SH-SY5Y (cell line): ENCODE measurements around the gene PDHA2.

Source experiments
- GATA2 ChIP-seq: IDR thresholded peaks from 2 replicates; pipeline ENCODE4 v1.6.1; 2011; ENCODE audit warnings: mild to moderate bottlenecking, low read depth, low read length
- GATA3 ChIP-seq: IDR thresholded peaks from 2 replicates; pipeline ENCODE4 v1.6.1; 2011; ENCODE audit warnings: low read depth, mild to moderate bottlenecking, low read length, moderate library complexity

Gene PDHA2

GRCh38 chr4:95839891-95840290, at the start of gene PDHA2:
TSS of gene PDHA2 (plus strand) at chr4:95840093. CDS start at chr4:95840151, 58 bp downstream.
- TF ChIP-seq GATA3, result no peak
- no peak for TF ChIP-seq GATA2

DNA sequence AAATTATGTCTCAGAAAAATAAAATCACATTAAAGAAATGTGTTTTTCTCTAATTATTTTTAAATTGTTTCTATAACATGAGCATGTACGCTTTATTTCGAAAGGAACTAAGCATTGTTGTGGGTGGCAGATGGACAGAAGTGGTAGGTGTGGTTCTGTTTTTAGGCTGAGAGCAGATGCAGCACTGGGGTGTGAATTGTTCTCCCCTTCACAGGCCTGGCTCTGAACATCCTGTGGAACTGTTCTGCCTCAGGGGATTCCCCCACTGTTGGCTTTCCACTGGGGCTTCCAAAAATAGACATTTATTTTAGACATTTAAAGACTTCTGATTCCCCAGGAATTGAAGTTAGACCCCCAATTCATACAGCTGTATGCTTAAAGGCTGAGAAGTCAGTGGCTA, 41.9 kb upstream of the PDHA2 start:
- TF ChIP-seq GATA2, result no peak
- no peak for TF ChIP-seq GATA3

DNA sequence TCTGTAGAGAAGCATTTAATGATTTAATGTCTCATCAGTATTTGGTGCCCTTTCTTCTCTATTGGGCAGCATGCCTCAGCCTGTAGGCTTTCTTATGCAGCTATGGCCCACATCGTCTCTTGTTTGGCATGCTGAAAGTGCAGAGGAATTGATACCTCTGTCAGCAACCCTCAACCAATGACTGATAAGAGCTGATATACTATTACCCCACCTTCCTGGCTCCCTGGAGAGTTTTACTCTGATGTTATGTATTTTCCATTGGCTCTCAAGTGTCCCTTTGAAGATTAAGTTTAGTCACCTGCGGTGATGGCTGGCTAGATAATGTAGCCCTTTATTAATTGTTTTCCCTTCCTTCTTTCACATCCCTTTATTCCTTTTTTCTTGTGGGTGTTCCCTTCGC, 41.2 kb upstream of the PDHA2 start:
- TF ChIP-seq GATA2 (no peak), GATA3 (no peak)

DNA sequence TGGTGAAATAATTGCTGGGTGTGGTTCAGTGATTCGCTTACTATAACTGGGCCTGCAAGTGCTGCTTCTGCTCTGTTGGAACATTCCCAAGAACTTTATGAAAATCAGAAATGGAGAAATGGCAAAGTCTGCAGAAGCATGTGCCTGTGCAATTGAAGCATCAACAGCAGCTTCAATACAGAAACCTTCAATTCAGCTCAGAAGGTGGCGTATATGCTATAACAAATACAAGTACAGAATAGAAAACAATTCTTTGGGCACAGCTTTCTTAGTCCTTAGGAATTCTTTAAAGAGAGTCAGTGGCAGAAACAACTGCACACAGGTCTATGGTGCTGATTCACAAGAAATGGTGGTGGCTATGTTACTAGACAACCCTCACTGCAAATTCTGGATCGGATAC, 18.0 kb upstream of the PDHA2 start:
- no peak for TF ChIP-seq GATA2
- TF ChIP-seq GATA3, result no peak

- TF ChIP-seq GATA3 (no peak), GATA2 (no peak)
These were observed 14.3 kb upstream of the PDHA2 start for GRCh38 chr4:95825546-95825945.

GRCh38 chr4:95830651-95831050, 9.2 kb upstream of the PDHA2 start:
- TF ChIP-seq GATA3 (no peak), GATA2 (no peak)

GRCh38 chr4:95831166-95831565, 8.7 kb upstream of the PDHA2 start:
- no peak for TF ChIP-seq GATA2
- no peak for TF ChIP-seq GATA3

DNA sequence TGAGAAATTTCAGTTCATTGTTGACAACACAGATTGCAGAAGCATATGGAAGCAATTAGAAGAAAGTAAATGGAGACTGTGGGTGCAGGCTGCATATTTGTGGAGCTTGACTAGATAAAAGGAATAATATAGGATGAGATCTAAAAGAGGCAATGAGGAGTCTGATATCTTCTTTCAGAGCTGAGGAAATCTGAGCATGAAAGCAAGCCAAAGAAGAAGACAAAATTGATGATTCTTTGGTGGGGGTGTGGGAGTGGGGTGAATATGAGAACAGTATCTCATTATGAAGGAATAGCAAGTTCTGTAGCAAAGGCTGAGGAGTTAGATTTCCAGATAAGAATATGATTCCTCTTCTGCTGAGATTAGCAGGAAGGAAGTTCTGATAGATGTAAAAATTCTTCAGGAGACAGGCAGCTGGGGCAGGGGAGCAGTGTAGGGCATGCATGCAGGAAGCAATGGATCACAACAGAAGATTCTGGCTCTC, 6.1 kb upstream of the PDHA2 start:
- TF ChIP-seq GATA3, result peak; percentile 62
- peak; percentile 49; the same call in 1 of the 2 replicates for TF ChIP-seq GATA2

- no peak for TF ChIP-seq GATA2
- no peak for TF ChIP-seq GATA3
These were observed 4.2 kb upstream of the PDHA2 start for GRCh38 chr4:95835672-95836071.

GRCh38 chr4:95838192-95838591, 1.7 kb upstream of the PDHA2 start:
- TF ChIP-seq GATA3 (no peak), GATA2 (no peak)

DNA sequence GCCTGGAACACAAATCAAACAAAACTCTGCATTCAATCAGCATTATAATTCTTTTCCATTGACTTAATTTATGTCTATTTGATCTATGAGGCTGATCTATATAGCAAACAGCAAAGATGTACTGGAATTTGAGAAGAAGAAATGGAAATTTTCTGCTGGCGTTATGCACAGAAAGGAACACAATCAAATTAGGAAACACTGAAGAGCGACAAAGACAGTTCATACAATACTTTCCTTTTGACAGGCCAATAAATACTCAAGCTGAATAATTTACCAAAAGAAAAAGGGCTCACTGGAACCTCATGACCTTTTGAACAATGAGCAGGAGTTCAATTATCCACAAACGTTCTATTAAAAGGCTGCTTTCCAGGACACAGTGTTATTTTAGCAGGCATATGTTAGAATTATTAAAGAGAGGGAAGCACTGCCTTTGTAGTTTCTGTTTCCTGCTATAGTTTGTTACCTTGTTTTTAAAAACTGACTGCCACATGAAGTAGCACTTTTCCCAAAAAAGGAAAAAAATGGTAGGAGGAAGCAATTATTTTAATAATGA, 8.1 kb downstream of the PDHA2 start:
- TF ChIP-seq GATA3, result no peak
- no peak for TF ChIP-seq GATA2

GRCh38 chr4:95850161-95850560, 10.3 kb downstream of the PDHA2 start:
- TF ChIP-seq GATA3 (no peak), GATA2 (no peak)

- TF ChIP-seq GATA2 (no peak), GATA3 (no peak)
These were observed 17.9 kb downstream of the PDHA2 start for GRCh38 chr4:95857761-95858160.

- TF ChIP-seq GATA2, result no peak
- no peak for TF ChIP-seq GATA3
These were observed 28.0 kb downstream of the PDHA2 start for GRCh38 chr4:95867919-95868318.

GRCh38 chr4:95869961-95870500, 30.1 kb downstream of the PDHA2 start:
- TF ChIP-seq GATA3 (no peak), GATA2 (no peak)
